Caco-2 (cell line): ENCODE data around the gene PERP. TPM values are rescaled to one million over a fixed set of nuclear protein-coding genes. Genes with fewer than 3 reads are reported as not detected.

Experiments
- BruUV-seq: library from RNA; stranded (reverse); fragments of 400-500 nt; replicated peaks from 2 replicates; lab custom pipeline; 2021; lab: Mats Ljungman, UMichigan
- CTCF ChIA-PET: fragments of 300-600 bp; sonication (Branson Sonifier 250); formaldehyde crosslinking; loops from one replicate; lab custom pipeline; 2022; ENCODE audit warnings: antibody characterized with exemption; lab: Charles Lee
- POLR2A ChIA-PET: fragments of 300-600 bp; sonication (Branson Sonifier 250); formaldehyde crosslinking; loops from one replicate; lab custom pipeline; 2022; ENCODE audit warnings: antibody characterized with exemption; lab: Charles Lee
- DNase-seq, 2 experiments: peaks; one replicate each; pipeline versions ENCODE4 v3.0.0 to v3.0.0-alpha.2; 2020 to 2022
- H3K27me3 ChIP-seq: replicated peaks from 2 replicates; pipeline ENCODE4 v1.6.0; 2011; ENCODE audit warnings: low read length; ENCODE audit not compliant: control insufficient read depth, insufficient read depth
- H3K36me3 ChIP-seq: 2 replicates; pipeline ENCODE4 v1.5.1; 2011; ENCODE audit warnings: low read length; ENCODE audit not compliant: control insufficient read depth, insufficient read depth
- H3K4me1 ChIP-seq: fragments of 250-450 bp; sonication (Bioruptor Pico); 2 replicates; pipeline ENCODE4 v1.5.1; 2020; ENCODE audit warnings: mild to moderate bottlenecking
- H3K4me3 ChIP-seq: 2 replicates; pipeline ENCODE4 v1.5.1; 2011; ENCODE audit warnings: low read depth, mild to moderate bottlenecking, control low read depth, low read length
- H3K9me3 ChIP-seq: fragments of 250-450 bp; sonication (Bioruptor Pico); 2 replicates; pipeline ENCODE4 v1.5.1; 2020; ENCODE audit warnings: mild to moderate bottlenecking, moderate library complexity
- H3K27ac Mint-ChIP-seq: one replicate; pipeline ENCODE4 v1.8.0; 2022; ENCODE audit warnings: mixed read lengths; ENCODE audit not compliant: unreplicated experiment
- H3K27me3 Mint-ChIP-seq: one replicate; pipeline ENCODE4 v1.8.0; 2022; ENCODE audit warnings: mixed read lengths; ENCODE audit not compliant: insufficient read depth, unreplicated experiment
- H3K36me3 Mint-ChIP-seq: one replicate; pipeline ENCODE4 v1.8.0; 2022; ENCODE audit warnings: mild to moderate bottlenecking, mixed read lengths; ENCODE audit not compliant: insufficient read depth, unreplicated experiment
- H3K4me1 Mint-ChIP-seq: one replicate; pipeline ENCODE4 v1.8.0; 2022; ENCODE audit warnings: low read depth, mixed read lengths; ENCODE audit not compliant: unreplicated experiment
- H3K4me3 Mint-ChIP-seq: one replicate; pipeline ENCODE4 v1.8.0; 2022; ENCODE audit warnings: mild to moderate bottlenecking, moderate library complexity, mixed read lengths; ENCODE audit not compliant: unreplicated experiment
- H3K9me3 Mint-ChIP-seq: one replicate; pipeline ENCODE4 v1.8.0; 2022; ENCODE audit warnings: mixed read lengths; ENCODE audit not compliant: unreplicated experiment
- CTCF ChIP-seq, 2 experiments: fragments of 200-600 bp in 1 of 2; IDR thresholded peaks; 1 replicate in 1 of 2; 2 replicates in 1 of 2; pipeline versions ENCODE4 v1.5.1 to v1.8.0; 2011 to 2022; ENCODE audit warnings: antibody characterized with exemption in 1 of 2, control low read depth in 1 of 2, inconsistent platforms in 1 of 2, low read depth in 1 of 2, low read length in 1 of 2, mild to moderate bottlenecking in 1 of 2, moderate library complexity in 1 of 2; ENCODE audit not compliant: insufficient read depth in 1 of 2, severe bottlenecking in 1 of 2, unreplicated experiment in 1 of 2
- intact Hi-C: fragments of 100-400 bp; cut with micrococcal nuclease; formaldehyde crosslinking; loops from one replicate; pipeline ENCODE4 v1.10.0; 2022; ENCODE audit not compliant: unreplicated experiment
- total RNA-seq: library from RNA; stranded (reverse); gene quantifications from 2 replicates; pipeline ENCODE4 v1.2.3, GENCODE V29; 2022

The PERP gene
- total RNA-seq, 1 experiment from 2014 or later, result 141 TPM

- DNase-seq, result no peak
- Histone ChIP-seq H3K9me3 (peaks cover 7% of the 10 kb centered on the region; the same call in 1 of the 2 replicates), H3K27me3 (no peaks in the 10 kb centered on the region), H3K4me3 (no peak overlapping the region), H3K4me1 (no peaks in the 10 kb centered on the region), H3K36me3 (no peaks in the 10 kb centered on the region)
- no peaks in the 10 kb centered on the region for H3K27me3 Mint-ChIP-seq
- H3K27ac Mint-ChIP-seq, result no peak overlapping the region
- CTCF ChIA-PET, result no interaction called here
- no peaks in the 10 kb centered on the region for H3K4me1 Mint-ChIP-seq
- BruUV-seq, result no TSS peak
- H3K36me3 Mint-ChIP-seq, result peaks cover 1% of the 10 kb centered on the region
- no peak for TF ChIP-seq CTCF (IDR thresholded peaks at IDR 0.05; ENCODE audit: insufficient read depth in 1 of 2, low read depth in 1 of 2, low read length in 1 of 2, severe bottlenecking in 1 of 2, unreplicated experiment in 1 of 2)
- no peak overlapping the region for H3K4me3 Mint-ChIP-seq
- POLR2A ChIA-PET, result no interaction called here
- H3K9me3 Mint-ChIP-seq, result peaks cover 24% of the 10 kb centered on the region
- intact Hi-C loops, result no loop called here
These were observed 28.7 kb downstream of the PERP start for GRCh38 chr6:138078491-138078890.

GRCh38 chr6:138073264-138073663, 34.0 kb downstream of the PERP start:
- Mint-ChIP-seq H3K36me3 (no peaks in the 10 kb centered on the region), H3K4me1 (no peaks in the 10 kb centered on the region), H3K9me3 (peaks cover 23% of the 10 kb centered on the region), H3K4me3 (no peak overlapping the region), H3K27ac (no peak overlapping the region), H3K27me3 (no peaks in the 10 kb centered on the region)
- Histone ChIP-seq H3K9me3 (peaks cover 4% of the 10 kb centered on the region; the same call in 1 of the 2 replicates), H3K4me1 (no peaks in the 10 kb centered on the region), H3K27me3 (no peaks in the 10 kb centered on the region), H3K36me3 (no peaks in the 10 kb centered on the region), H3K4me3 (no peak overlapping the region)
- no peak for DNase-seq
- no peak for TF ChIP-seq CTCF (IDR thresholded peaks at IDR 0.05; ENCODE audit: insufficient read depth in 1 of 2, low read depth in 1 of 2, low read length in 1 of 2, severe bottlenecking in 1 of 2, unreplicated experiment in 1 of 2)
- intact Hi-C loops, result no loop called here
- POLR2A ChIA-PET, result no interaction called here
- CTCF ChIA-PET, result no interaction called here
- no TSS peak for BruUV-seq

GRCh38 chr6:138063726-138064125, 43.5 kb downstream of the PERP start:
- Histone ChIP-seq H3K9me3 (no peaks in the 10 kb centered on the region), H3K27me3 (no peaks in the 10 kb centered on the region), H3K36me3 (no peaks in the 10 kb centered on the region), H3K4me1 (no peaks in the 10 kb centered on the region), H3K4me3 (no peak overlapping the region)
- Mint-ChIP-seq H3K27me3 (no peaks in the 10 kb centered on the region), H3K9me3 (no peaks in the 10 kb centered on the region), H3K36me3 (no peaks in the 10 kb centered on the region), H3K27ac (no peak overlapping the region), H3K4me3 (no peak overlapping the region), H3K4me1 (no peaks in the 10 kb centered on the region)
- BruUV-seq, result no TSS peak
- DNase-seq, result no peak
- intact Hi-C loops, result no loop called here
- TF ChIP-seq CTCF (IDR thresholded peaks at IDR 0.05; ENCODE audit: insufficient read depth in 1 of 2, low read depth in 1 of 2, low read length in 1 of 2, severe bottlenecking in 1 of 2, unreplicated experiment in 1 of 2), result no peak
- CTCF ChIA-PET, result no interaction called here
- POLR2A ChIA-PET, result no interaction called here
